RWPE2 (cell line): Measurements from ENCODE around the gene PRKCD.
A peak's percentile ranks its signal among the peaks of the same experiment; 100 is the strongest.

Source experiments
- ATAC-seq: fragments of 200-7000 bp; cut with Tn5 transposase; 3 replicates; pipeline ENCODE4 v1.9.1; 2021; ENCODE audit warnings: low read depth
- DNase-seq: peaks from one replicate; pipeline ENCODE4 v3.0.0-alpha.2; 2020; ENCODE audit warnings: low spot score
- H3K27ac ChIP-seq: fragments of 450-650 bp; 2 replicates; pipeline ENCODE4 v1.5.1; 2017; ENCODE audit warnings: mild to moderate bottlenecking; ENCODE audit not compliant: poor library complexity, severe bottlenecking
- H3K27me3 ChIP-seq: fragments of 250-450 bp; sonication (Bioruptor Pico); 2 replicates; pipeline ENCODE4 v1.5.1; 2021; ENCODE audit warnings: mild to moderate bottlenecking, moderate library complexity; ENCODE audit not compliant: insufficient read depth, poor library complexity, severe bottlenecking
- H3K36me3 ChIP-seq: fragments of 250-450 bp; sonication (Bioruptor Pico); 2 replicates; pipeline ENCODE4 v1.5.1; 2020; ENCODE audit warnings: low read depth, mild to moderate bottlenecking, moderate library complexity
- H3K4me1 ChIP-seq: fragments of 250-450 bp; sonication (Bioruptor Pico); 2 replicates; pipeline ENCODE4 v1.5.1; 2021; ENCODE audit warnings: mild to moderate bottlenecking, moderate library complexity; ENCODE audit not compliant: insufficient read depth, poor library complexity, severe bottlenecking
- H3K4me3 ChIP-seq: fragments of 250-450 bp; sonication (Bioruptor Pico); 2 replicates; pipeline ENCODE4 v1.5.1; 2021; ENCODE audit warnings: mild to moderate bottlenecking, moderate library complexity; ENCODE audit not compliant: severe bottlenecking
- H3K9me3 ChIP-seq: fragments of 250-450 bp; sonication (Bioruptor Pico); 2 replicates; pipeline ENCODE4 v1.5.1; 2021; ENCODE audit warnings: mild to moderate bottlenecking, moderate library complexity; ENCODE audit not compliant: severe bottlenecking
- TF ChIP-seq, protein P1 (sequence below): fragments of 450-650 bp; IDR thresholded peaks from one replicate; pipeline ENCODE4 v1.5.1; 2017; ENCODE audit warnings: mild to moderate bottlenecking, moderate library complexity; ENCODE audit not compliant: poor library complexity, severe bottlenecking

Gene PRKCD

DNA sequence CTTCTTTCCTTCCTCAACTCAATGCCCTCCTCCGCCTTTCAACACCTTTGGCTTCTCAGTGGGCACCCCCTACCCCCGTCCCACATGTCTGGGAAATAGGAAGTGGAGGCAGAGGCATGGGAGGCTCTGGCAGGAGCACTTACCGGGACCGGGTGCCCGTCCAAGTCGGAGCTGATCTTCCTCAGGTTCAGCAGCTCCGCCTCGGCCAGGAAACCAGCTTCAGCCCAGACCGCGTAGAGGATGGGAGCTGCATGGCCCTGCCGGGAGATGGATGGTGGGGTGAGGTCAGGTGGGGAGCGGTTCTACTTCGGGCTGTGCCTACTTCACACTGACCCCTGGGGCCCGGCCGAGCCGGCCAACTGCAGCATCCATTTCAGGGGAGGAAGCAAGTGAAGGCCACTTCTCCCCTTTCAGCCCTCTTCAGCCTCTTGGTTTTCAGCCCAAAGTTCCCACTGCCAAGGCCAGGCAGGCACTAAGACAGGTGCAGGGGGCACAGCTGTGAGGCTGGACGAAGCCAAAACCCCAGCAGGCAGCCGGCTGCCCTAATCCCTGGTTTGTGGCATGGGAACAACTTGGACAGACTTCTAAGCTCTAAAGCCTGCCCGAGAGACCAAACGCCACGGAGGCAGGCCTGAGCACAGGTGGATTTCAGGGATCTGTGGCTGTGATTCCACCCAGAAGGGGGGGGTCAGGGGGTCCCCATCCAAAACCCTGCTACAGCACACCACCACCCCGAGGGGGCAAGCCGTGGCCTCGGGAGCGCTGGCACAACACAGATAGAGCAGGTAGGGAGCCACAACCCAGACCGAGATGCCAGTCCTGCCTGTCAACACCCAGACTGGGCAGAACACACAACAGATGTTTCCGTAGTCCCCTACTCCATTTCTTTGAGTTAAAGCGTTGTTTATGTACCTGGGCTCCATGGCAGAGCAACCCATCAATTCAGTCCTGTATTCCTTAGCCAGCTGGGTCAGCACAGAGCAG is 80.3 kb downstream of the PRKCD start:
- H3K36me3 ChIP-seq = peaks cover 93% of the 10 kb centered on the region

DNA sequence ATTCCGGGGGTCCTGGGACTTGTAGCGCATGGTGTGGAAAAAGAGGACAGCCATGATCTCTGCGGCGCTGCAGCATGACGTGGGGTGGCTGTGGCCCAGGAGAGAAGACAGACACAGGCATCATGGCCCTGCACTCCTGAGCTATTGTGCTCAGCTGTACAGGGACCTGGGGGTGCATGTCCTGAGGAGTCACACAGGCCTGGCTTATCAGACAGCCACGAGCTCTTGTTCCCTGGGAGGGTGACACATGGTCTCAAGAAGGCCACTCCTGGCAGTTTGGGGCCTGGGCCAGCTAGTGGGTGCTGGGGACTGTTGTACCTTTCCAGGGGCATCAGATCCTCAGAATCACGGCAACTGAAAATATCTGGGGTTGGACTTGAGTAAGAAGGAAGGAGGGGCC is 81.1 kb downstream of the PRKCD start:
- H3K27me3 ChIP-seq = no peaks in the 10 kb centered on the region
- peak overlapping the region; percentile 27 for H3K27ac ChIP-seq
- TF ChIP-seq, protein P1, sequence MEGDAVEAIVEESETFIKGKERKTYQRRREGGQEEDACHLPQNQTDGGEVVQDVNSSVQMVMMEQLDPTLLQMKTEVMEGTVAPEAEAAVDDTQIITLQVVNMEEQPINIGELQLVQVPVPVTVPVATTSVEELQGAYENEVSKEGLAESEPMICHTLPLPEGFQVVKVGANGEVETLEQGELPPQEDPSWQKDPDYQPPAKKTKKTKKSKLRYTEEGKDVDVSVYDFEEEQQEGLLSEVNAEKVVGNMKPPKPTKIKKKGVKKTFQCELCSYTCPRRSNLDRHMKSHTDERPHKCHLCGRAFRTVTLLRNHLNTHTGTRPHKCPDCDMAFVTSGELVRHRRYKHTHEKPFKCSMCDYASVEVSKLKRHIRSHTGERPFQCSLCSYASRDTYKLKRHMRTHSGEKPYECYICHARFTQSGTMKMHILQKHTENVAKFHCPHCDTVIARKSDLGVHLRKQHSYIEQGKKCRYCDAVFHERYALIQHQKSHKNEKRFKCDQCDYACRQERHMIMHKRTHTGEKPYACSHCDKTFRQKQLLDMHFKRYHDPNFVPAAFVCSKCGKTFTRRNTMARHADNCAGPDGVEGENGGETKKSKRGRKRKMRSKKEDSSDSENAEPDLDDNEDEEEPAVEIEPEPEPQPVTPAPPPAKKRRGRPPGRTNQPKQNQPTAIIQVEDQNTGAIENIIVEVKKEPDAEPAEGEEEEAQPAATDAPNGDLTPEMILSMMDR = no peak
- H3K36me3 ChIP-seq = peaks cover 92% of the 10 kb centered on the region
- peaks cover 22% of the 10 kb centered on the region for H3K4me1 ChIP-seq
- no peaks in the 10 kb centered on the region for H3K9me3 ChIP-seq
- no peak for ATAC-seq
- no peak overlapping the region for H3K4me3 ChIP-seq
- DNase-seq = no peak

More for the DNA sequence above, 80.3 kb downstream of the PRKCD start:
- peak overlapping the region; percentile 79 for H3K27ac ChIP-seq
- TF ChIP-seq, protein P1 = no peak
- no peaks in the 10 kb centered on the region for H3K27me3 ChIP-seq
- no peaks in the 10 kb centered on the region for H3K9me3 ChIP-seq
- DNase-seq (no peak), ATAC-seq (no peak)
- peaks cover 31% of the 10 kb centered on the region for H3K4me1 ChIP-seq
- H3K4me3 ChIP-seq = no peak overlapping the region
